Left ventricle myocardium inferior (tissue), 1 donor: ENCODE measurements around the gene SMAGP. TPM values are rescaled to one million over a fixed set of nuclear protein-coding genes. Genes with fewer than 3 reads are reported as not detected.
"Not testable (repeated sequence)": the region's sequence is repeated elsewhere in the genome, so short reads cannot be mapped to it uniquely, and the experiment has no call there.

ENCODE experiments used
- DNase-seq: peaks from one replicate; pipeline ENCODE4 v3.0.0-alpha.2; 2020
- H3K27ac ChIP-seq: fragments of 200-600 bp; replicated peaks from 2 replicates; pipeline ENCODE4 v1.8.0; 2021
- H3K27me3 ChIP-seq: fragments of 200-600 bp; 2 replicates; pipeline ENCODE4 v1.8.0; 2021; ENCODE audit warnings: low read depth
- H3K36me3 ChIP-seq: fragments of 200-600 bp; 2 replicates; pipeline ENCODE4 v1.8.0; 2021
- H3K4me1 ChIP-seq: fragments of 200-600 bp; 2 replicates; pipeline ENCODE4 v1.8.0; 2021
- H3K4me3 ChIP-seq: fragments of 200-600 bp; 2 replicates; pipeline ENCODE4 v1.8.0; 2021; ENCODE audit warnings: mild to moderate bottlenecking, moderate library complexity
- H3K9me3 ChIP-seq: fragments of 200-600 bp; replicated peaks from 2 replicates; pipeline ENCODE4 v1.8.0; 2021
- intact Hi-C: fragments of 100-400 bp; cut with micrococcal nuclease; formaldehyde crosslinking; loops from one replicate; pipeline ENCODE4 v1.11.0; 2022
- total RNA-seq: library from RNA; stranded (reverse); fragmentation: NEBNext Ultra II Directional; extraction: Animal tissue kit (Norgen Biotek cat#: 25700); gene quantifications from one replicate; pipeline ENCODE4 v1.2.1, GENCODE V29; 2021
- TF ChIP-seq, protein P1 (sequence below): fragments of 200-600 bp; IDR thresholded peaks from 2 replicates; pipeline ENCODE4 v1.8.0; 2021; ENCODE audit warnings: antibody characterized with exemption, mild to moderate bottlenecking, borderline replicate concordance
- donor health status: DM: no; HTN: yes; CAD: no; lungs with severe emphysema.

SMAGP gene
- total RNA-seq, 1 donor from 2014 or later = 3.3 TPM

DNA sequence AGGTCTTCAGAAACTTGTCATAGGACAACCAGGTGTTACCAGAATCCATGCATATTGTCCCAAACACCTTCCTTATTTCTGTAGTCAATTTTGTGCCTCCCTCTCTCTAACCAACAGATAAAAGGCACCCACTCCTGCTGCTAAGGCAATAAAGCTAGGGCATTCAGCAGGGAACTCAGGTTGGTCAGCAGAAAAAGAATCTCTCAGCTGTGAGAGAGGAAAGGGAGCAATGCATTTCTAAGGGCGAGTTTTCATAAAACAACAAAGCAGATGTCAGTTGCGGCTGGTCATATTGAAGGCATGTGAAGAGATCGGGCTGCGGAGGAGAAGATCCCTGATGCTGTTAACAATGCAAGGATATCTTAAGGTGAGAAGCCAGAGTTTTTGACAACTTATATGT lies 45.0 kb downstream of the SMAGP start:
- DNase-seq = no peak
- Histone ChIP-seq H3K36me3 (no peaks in the 10 kb centered on the region), H3K4me3 (no peak overlapping the region), H3K27ac (no peak overlapping the region), H3K9me3 (no peaks in the 10 kb centered on the region), H3K4me1 (no peaks in the 10 kb centered on the region), H3K27me3 (no peaks in the 10 kb centered on the region)
- intact Hi-C loops = no loop called here
- TF ChIP-seq, protein P1, sequence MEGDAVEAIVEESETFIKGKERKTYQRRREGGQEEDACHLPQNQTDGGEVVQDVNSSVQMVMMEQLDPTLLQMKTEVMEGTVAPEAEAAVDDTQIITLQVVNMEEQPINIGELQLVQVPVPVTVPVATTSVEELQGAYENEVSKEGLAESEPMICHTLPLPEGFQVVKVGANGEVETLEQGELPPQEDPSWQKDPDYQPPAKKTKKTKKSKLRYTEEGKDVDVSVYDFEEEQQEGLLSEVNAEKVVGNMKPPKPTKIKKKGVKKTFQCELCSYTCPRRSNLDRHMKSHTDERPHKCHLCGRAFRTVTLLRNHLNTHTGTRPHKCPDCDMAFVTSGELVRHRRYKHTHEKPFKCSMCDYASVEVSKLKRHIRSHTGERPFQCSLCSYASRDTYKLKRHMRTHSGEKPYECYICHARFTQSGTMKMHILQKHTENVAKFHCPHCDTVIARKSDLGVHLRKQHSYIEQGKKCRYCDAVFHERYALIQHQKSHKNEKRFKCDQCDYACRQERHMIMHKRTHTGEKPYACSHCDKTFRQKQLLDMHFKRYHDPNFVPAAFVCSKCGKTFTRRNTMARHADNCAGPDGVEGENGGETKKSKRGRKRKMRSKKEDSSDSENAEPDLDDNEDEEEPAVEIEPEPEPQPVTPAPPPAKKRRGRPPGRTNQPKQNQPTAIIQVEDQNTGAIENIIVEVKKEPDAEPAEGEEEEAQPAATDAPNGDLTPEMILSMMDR = no peak

DNA sequence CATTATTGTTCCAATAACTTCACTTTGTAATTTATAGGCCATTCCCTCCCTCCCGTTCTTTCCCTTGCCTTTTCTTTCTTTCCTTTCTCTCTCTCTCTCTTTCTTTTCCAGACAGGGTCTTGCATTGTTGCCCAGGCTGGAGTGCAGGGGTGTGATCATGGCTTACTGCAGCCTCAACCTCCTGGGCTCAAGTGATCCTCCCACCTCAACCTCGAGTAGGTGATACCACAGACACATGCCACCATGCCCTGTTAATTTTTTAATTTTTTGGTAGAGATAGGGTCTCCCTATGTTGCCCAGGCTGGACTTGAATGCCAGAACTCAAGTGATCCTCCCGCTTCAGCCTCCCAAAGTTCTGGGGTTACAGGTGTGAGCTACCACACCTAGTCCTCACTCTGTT lies 45.6 kb downstream of the SMAGP start:
- H3K27ac ChIP-seq = no peak overlapping the region
- H3K4me3 ChIP-seq = no peak overlapping the region
- H3K27me3 ChIP-seq = no peaks in the 10 kb centered on the region
- no peak for DNase-seq
- H3K4me1 ChIP-seq = no peaks in the 10 kb centered on the region
- intact Hi-C loops = no loop called here
- TF ChIP-seq, protein P1 = no peak
- H3K9me3 ChIP-seq = no peaks in the 10 kb centered on the region
- H3K36me3 ChIP-seq = no peaks in the 10 kb centered on the region

DNA sequence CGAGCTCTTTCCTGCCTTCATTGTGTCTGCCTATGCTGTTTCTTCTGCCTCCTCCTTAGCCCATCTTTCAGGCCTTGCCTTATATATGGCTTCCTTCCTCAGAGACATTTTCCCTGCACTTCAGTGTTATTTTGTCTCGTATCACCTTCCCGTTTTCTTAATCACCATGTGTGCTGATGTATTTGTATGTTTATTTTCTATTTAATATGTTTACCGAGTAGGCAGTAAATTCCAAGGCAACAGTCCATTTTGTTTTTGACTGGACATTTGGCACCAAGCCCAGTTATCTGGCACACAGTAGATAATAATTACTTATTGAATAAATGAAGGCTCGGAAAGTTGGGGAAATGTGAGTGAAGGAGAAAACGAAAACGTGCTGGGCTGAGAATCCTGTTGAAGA lies 47.8 kb downstream of the SMAGP start:
- Histone ChIP-seq H3K4me3 (no peak overlapping the region), H3K4me1 (peaks cover 17% of the 10 kb centered on the region), H3K36me3 (no peaks in the 10 kb centered on the region), H3K27me3 (no peaks in the 10 kb centered on the region), H3K27ac (no peak overlapping the region), H3K9me3 (no peaks in the 10 kb centered on the region)
- DNase-seq = no peak
- intact Hi-C loops = no loop called here
- TF ChIP-seq, protein P1 = no peak

DNA sequence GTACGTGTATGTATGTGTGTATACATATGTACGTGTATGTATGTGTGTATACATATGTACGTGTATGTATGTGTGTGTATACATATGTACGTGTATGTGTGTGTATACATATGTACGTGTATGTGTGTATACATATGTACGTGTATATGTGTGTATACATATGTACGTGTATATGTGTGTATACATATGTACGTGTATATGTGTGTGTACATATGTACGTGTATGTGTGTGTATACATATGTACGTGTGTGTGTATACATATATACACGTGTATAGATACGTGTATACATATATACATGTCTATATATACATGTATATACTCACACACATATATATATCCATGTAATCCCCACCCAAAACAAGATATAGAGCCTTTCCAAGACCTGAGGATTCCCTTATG lies 50.4 kb downstream of the SMAGP start:
- H3K27ac ChIP-seq, H3K4me3 ChIP-seq, H3K27me3 ChIP-seq, intact Hi-C loops, DNase-seq, H3K9me3 ChIP-seq, H3K36me3 ChIP-seq: not testable (repeated sequence)
- H3K4me1 ChIP-seq = peaks cover 31% of the 10 kb centered on the region

DNA sequence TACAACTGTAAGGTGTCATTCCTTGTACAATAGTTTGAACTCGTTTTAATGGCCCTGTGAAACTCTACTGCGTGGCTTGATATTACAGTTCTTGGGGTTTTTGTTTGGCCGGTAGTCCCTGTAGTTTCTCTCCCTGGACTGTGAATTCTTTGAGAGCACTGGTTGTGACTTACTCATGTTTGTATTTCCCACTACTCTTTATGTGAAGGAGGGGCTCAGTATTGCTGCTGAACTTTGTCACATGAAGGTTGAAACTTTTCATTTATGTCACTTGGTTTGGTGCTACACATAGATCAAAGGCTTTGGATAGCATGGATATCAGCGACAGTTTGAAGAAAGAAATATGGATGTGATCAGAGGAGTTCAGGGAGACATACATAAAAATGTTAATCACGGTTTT lies 50.9 kb downstream of the SMAGP start:
- no peaks in the 10 kb centered on the region for H3K36me3 ChIP-seq
- TF ChIP-seq, protein P1 = no peak
- peaks cover 31% of the 10 kb centered on the region for H3K4me1 ChIP-seq
- peak overlapping the region; percentile 96 for H3K27ac ChIP-seq
- no peaks in the 10 kb centered on the region for H3K9me3 ChIP-seq
- intact Hi-C loops = no loop called here
- DNase-seq = no peak
- H3K4me3 ChIP-seq = no peak overlapping the region
- H3K27me3 ChIP-seq = no peaks in the 10 kb centered on the region

DNA sequence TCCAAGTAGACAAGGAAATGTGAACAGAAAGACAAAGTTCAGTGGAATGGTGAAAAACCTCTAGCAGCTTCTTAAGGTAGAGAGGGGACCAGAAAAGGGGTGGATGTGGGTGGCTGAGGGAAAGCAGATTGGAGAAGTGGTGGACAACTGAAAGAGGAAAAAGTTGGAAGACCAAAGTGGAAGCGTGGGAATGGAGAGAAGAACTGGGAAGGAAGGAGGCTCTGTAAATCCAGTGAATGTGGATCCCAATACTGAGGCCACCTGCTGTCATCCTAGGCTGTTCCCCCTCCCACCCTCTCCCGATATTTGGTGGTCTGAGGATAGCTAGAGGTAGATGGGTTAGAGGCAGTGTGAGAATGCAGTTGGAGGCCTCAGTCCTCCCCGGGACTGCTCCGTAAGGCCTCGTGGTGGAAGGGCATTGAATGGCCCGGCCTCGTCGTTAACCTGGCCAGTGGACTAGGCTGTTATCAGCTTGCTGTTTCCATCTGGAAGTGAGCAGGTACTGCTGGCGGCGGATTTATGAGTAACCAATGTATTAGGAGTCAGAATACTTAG lies 51.5 kb downstream of the SMAGP start:
- H3K4me1 ChIP-seq = peaks cover 31% of the 10 kb centered on the region
- H3K27me3 ChIP-seq = no peaks in the 10 kb centered on the region
- no peak for DNase-seq
- H3K27ac ChIP-seq = peak overlapping the region; percentile 96
- H3K9me3 ChIP-seq = no peaks in the 10 kb centered on the region
- peak overlapping the region; percentile 91 for H3K4me3 ChIP-seq
- intact Hi-C loops = no loop called here
- H3K36me3 ChIP-seq = no peaks in the 10 kb centered on the region
- TF ChIP-seq, protein P1 = no peak
